HepG2 (cell line): ENCODE results near the gene FSCN2. TPM values are rescaled to one million over a fixed set of nuclear protein-coding genes. Genes with fewer than 3 reads are reported as not detected.
A peak's percentile ranks its signal among the peaks of the same experiment; 100 is the strongest.

Experiments used
- ATAC-seq: fragments of 200-7000 bp; cut with Tn5 transposase; 3 replicates; pipeline ENCODE4 v1.9.1; 2020; ENCODE audit warnings: mild to moderate bottlenecking, moderate library complexity
- BruUV-seq: library from RNA; stranded (reverse); fragments of 400-500 nt; replicated peaks from 2 replicates; lab custom pipeline; 2021; lab: Mats Ljungman, UMichigan
- CTCF ChIA-PET: fragments of 300-600 bp; formaldehyde crosslinking; extraction: SDS; loops from one replicate; lab custom pipeline; 2021; ENCODE audit warnings: low total read pairs, inconsistent platforms, low intra/inter-chr PET ratio; lab: Yijun Ruan, JAX
- POLR2A ChIA-PET: fragments of 350-600 bp; sonication (Branson Sonifier 250); formaldehyde crosslinking; loops from one replicate; lab custom pipeline; 2020; ENCODE audit warnings: antibody characterized with exemption, inconsistent platforms; lab: Yijun Ruan, JAX
- DNase-seq: peaks from one replicate; pipeline ENCODE4 v3.0.0-alpha.2; 2015; ENCODE audit warnings: low spot score
- FAIRE-seq: peaks from 3 replicates; lab custom pipeline; 2011; peaks lifted over from hg19 to GRCh38; lab: Jason Lieb, UNC
- H2AFZ ChIP-seq: one replicate; pipeline ENCODE4 v1.6.1; 2011; ENCODE audit warnings: low read length, inconsistent platforms
- H3K27ac ChIP-seq: fragments of 300-600 bp; 3 replicates; pipeline ENCODE4 v1.8.0; 2011; ENCODE audit warnings: mixed run types, mild to moderate bottlenecking, mixed read lengths, low read length, inconsistent platforms; ENCODE audit not compliant: insufficient read depth; ENCODE audit errors: extremely low read length
- H3K27me3 ChIP-seq, 2 experiments: fragments of 200-600 bp in 1 of 2; 2 replicates in 1 of 2; 3 replicates in 1 of 2; pipeline versions ENCODE4 v1.6.0 to v1.8.0; 2011; ENCODE audit warnings: low read length in 2 of 2, mild to moderate bottlenecking in 2 of 2, moderate library complexity in 2 of 2, inconsistent platforms in 1 of 2; ENCODE audit not compliant: insufficient read depth in 2 of 2, control insufficient read depth in 1 of 2
- H3K36me3 ChIP-seq, 2 experiments: fragments of 200-600 bp in 1 of 2; replicated peaks in 1 of 2; 2 replicates in 1 of 2; 3 replicates in 1 of 2; pipeline versions ENCODE4 v1.5.1 to v1.8.0; 2011; ENCODE audit warnings: low read length in 2 of 2, inconsistent platforms in 1 of 2; ENCODE audit not compliant: insufficient read depth in 2 of 2, control insufficient read depth in 1 of 2
- H3K4me1 ChIP-seq: 2 replicates; pipeline ENCODE4 v1.5.1; 2012; ENCODE audit warnings: low read length, inconsistent platforms; ENCODE audit not compliant: insufficient read depth
- H3K4me2 ChIP-seq: 2 replicates; pipeline ENCODE4 v1.6.0; 2011; ENCODE audit warnings: low read depth, low read length, inconsistent platforms
- H3K4me3 ChIP-seq, 3 experiments: fragments of 200-600 bp in 1 of 3; sonication (generic), shearing (Covaris generic) in 1 of 3; replicated peaks in 1 of 3; 2 replicates each; pipeline ENCODE4 v1.5.1; 2011 to 2016; ENCODE audit warnings: low read length in 3 of 3, inconsistent platforms in 2 of 3, low read depth in 2 of 3, mild to moderate bottlenecking in 2 of 3, control low read depth in 1 of 3, mixed read lengths in 1 of 3; ENCODE audit not compliant: insufficient read depth in 1 of 3
- H3K79me2 ChIP-seq: one replicate; pipeline ENCODE4 v1.6.1; 2011; ENCODE audit warnings: low read length, inconsistent platforms; ENCODE audit not compliant: insufficient read depth
- H3K9ac ChIP-seq: 2 replicates; pipeline ENCODE4 v1.6.0; 2011; ENCODE audit warnings: mild to moderate bottlenecking, low read depth, low read length, inconsistent platforms; ENCODE audit not compliant: insufficient read depth
- H3K9me3 ChIP-seq: 2 replicates; pipeline ENCODE4 v1.5.1; 2012; ENCODE audit warnings: mild to moderate bottlenecking, low read length
- H4K20me1 ChIP-seq: 2 replicates; pipeline ENCODE4 v1.6.0; 2011; ENCODE audit warnings: inconsistent platforms, mild to moderate bottlenecking, low read length, moderate library complexity; ENCODE audit not compliant: insufficient read depth
- ATRX ChIP-seq: sonication (generic); formaldehyde crosslinking; IDR thresholded peaks from 2 replicates; pipeline ENCODE4 v1.4.0; 2020; ENCODE audit warnings: missing genetic modification reagents, borderline replicate concordance
- CREM ChIP-seq, 2 experiments: sonication (generic) in 1 of 2; formaldehyde crosslinking in 1 of 2; IDR thresholded peaks; 2 replicates each; pipeline versions ENCODE4 v1.4.0 to v1.6.1; 2016 to 2020; ENCODE audit warnings: antibody characterized with exemption in 1 of 2, mild to moderate bottlenecking in 1 of 2, missing genetic modification reagents in 1 of 2
- DZIP1 ChIP-seq: sonication (generic); formaldehyde crosslinking; IDR thresholded peaks from 2 replicates; pipeline ENCODE4 v1.5.0; 2020; ENCODE audit warnings: mild to moderate bottlenecking, missing genetic modification reagents
- GATAD1 ChIP-seq: IDR thresholded peaks from 2 replicates; pipeline ENCODE4 v1.6.1; 2016; ENCODE audit warnings: missing genetic modification reagents, missing compliant biosample characterization
- HDAC6 ChIP-seq: fragments of 200-600 bp; sonication (generic); IDR thresholded peaks from 2 replicates; pipeline ENCODE4 v1.7.0; 2017; ENCODE audit warnings: mild to moderate bottlenecking, antibody characterized with exemption, low read length, low read depth
- HNRNPUL1 ChIP-seq: fragments of 200-400 bp; formaldehyde crosslinking; IDR thresholded peaks from 2 replicates; pipeline ENCODE4 v1.6.1; 2017; ENCODE audit warnings: low read depth, mild to moderate bottlenecking, low read length, moderate library complexity
- KDM2A ChIP-seq: sonication (generic); formaldehyde crosslinking; IDR thresholded peaks from 2 replicates; pipeline ENCODE4 v1.4.0; 2020; ENCODE audit warnings: low read depth, missing genetic modification reagents, borderline replicate concordance
- LCORL ChIP-seq, 2 experiments: fragments of 450-650 bp in 1 of 2; sonication (generic) in 1 of 2; formaldehyde crosslinking in 1 of 2; IDR thresholded peaks; 2 replicates each; pipeline versions ENCODE4 v1.5.0 to v1.6.1; 2017 to 2020; ENCODE audit warnings: antibody characterized with exemption in 1 of 2, missing genetic modification reagents in 1 of 2
- MAFK ChIP-seq, 2 experiments: IDR thresholded peaks in 1 of 2; conservative IDR thresholded peaks in 1 of 2; 2 replicates each; pipeline ENCODE4 v1.6.1; 2011; ENCODE audit warnings: improper control_type of control experiment in 2 of 2, low read length in 2 of 2
- MAX ChIP-seq: IDR thresholded peaks from 2 replicates; pipeline ENCODE4 v1.6.1; 2012; ENCODE audit warnings: inconsistent platforms
- MED1 ChIP-seq: sonication (generic); formaldehyde crosslinking; IDR thresholded peaks from 2 replicates; pipeline ENCODE4 v1.4.0; 2020; ENCODE audit warnings: missing genetic modification reagents
- STAT5B ChIP-seq: sonication (generic); formaldehyde crosslinking; IDR thresholded peaks from 2 replicates; pipeline ENCODE4 v1.4.0; 2020; ENCODE audit warnings: missing genetic modification reagents
- WIZ ChIP-seq: sonication (generic); formaldehyde crosslinking; IDR thresholded peaks from 2 replicates; pipeline ENCODE4 v1.5.1; 2020; ENCODE audit warnings: mild to moderate bottlenecking, missing genetic modification reagents
- YY1 ChIP-seq: IDR thresholded peaks from 2 replicates; pipeline ENCODE4 v1.6.1; 2011; ENCODE audit warnings: low read length, low read depth, moderate library complexity, mild to moderate bottlenecking; ENCODE audit not compliant: insufficient read depth, insufficient replicate concordance
- ZBTB43 ChIP-seq: sonication (generic); formaldehyde crosslinking; conservative IDR thresholded peaks from 2 replicates; pipeline ENCODE4 v1.4.0; 2020; ENCODE audit warnings: missing genetic modification reagents
- ZNF12 ChIP-seq: sonication (generic); formaldehyde crosslinking; IDR thresholded peaks from 2 replicates; pipeline ENCODE4 v1.5.0; 2020; ENCODE audit warnings: missing genetic modification reagents
- ZNF256 ChIP-seq: sonication (generic); formaldehyde crosslinking; conservative IDR thresholded peaks from 2 replicates; pipeline ENCODE4 v1.4.0; 2020; ENCODE audit warnings: missing genetic modification reagents
- ZNF274 ChIP-seq: sonication (generic); formaldehyde crosslinking; IDR thresholded peaks from 2 replicates; pipeline ENCODE4 v1.5.1; 2020; ENCODE audit warnings: mild to moderate bottlenecking, missing genetic modification reagents
- ZNF3 ChIP-seq: IDR thresholded peaks from 2 replicates; pipeline ENCODE4 v1.7.0; 2017; ENCODE audit warnings: inconsistent platforms
- ZNF577 ChIP-seq: sonication (generic); formaldehyde crosslinking; IDR thresholded peaks from 2 replicates; pipeline ENCODE4 v1.4.0; 2020; ENCODE audit warnings: mild to moderate bottlenecking, low read depth, missing genetic modification reagents, borderline replicate concordance
- ZNF777 ChIP-seq: sonication (generic); formaldehyde crosslinking; IDR thresholded peaks from 2 replicates; pipeline ENCODE4 v1.4.0; 2020; ENCODE audit warnings: missing genetic modification reagents
- ZNF891 ChIP-seq: sonication (generic); formaldehyde crosslinking; IDR thresholded peaks from 2 replicates; pipeline ENCODE4 v1.5.0; 2020; ENCODE audit warnings: mild to moderate bottlenecking, missing genetic modification reagents
- WGBS: methylation state at CpG from one replicate; pipeline ENCODE4 v1.1.6; 2017; ENCODE audit warnings: low lambda C conversion rate; 5-methylcytosine and 5-hydroxymethylcytosine counted together
- in situ Hi-C: cut with HindIII; loops from 2 replicates; pipeline ENCODE4 v1.10.0; 2017; ENCODE audit warnings: low pct_unique_long_range_greater_than_20kb; ENCODE audit not compliant: extremely low pct_ligation_motif_present
- intact Hi-C: fragments of 100-400 bp; cut with micrococcal nuclease; formaldehyde crosslinking; loops from one replicate; pipeline ENCODE4 v1.10.0; 2022; ENCODE audit not compliant: unreplicated experiment
- polyA plus RNA-seq, 8 experiments: library from polyadenylated mRNA; depleted of rRNA in 3 of 8; stranded (reverse) in 7 of 8; unstranded in 1 of 8; fragments of >200 nt; fragmentation: Illumina TruSeq in 4 of 8; extraction: Trizol in 4 of 8; gene quantifications; 2 replicates each; pipeline versions ENCODE4 v1.2.1 to v1.2.3, GENCODE V29; 2011 to 2016; ENCODE audit warnings: low read depth in 4 of 8, missing spikeins in 1 of 8, mixed read lengths in 1 of 8; ENCODE audit not compliant: insufficient read depth in 1 of 8
- total RNA-seq, 5 experiments: library from RNA; depleted of rRNA; stranded (reverse); fragments of >200 nt; fragmentation: Illumina TruSeq; extraction: Trizol; gene quantifications; 2 replicates each; pipeline ENCODE4 v1.2.3, GENCODE V29; 2016; ENCODE audit warnings: low read depth in 1 of 5

FSCN2 gene
- total and polyA plus RNA-seq, 2 of the 13 experiments (the other 11 are each of a cell fraction or from before 2014, with no cell fraction given): 0.09 TPM; not detected in 1

GRCh38 chr17:81508639-81509206, 19.5 kb upstream of the FSCN2 start:
- ChIA-PET CTCF (no interaction called here), POLR2A (interaction anchor here (0.6 to 3.1 kb wide), 12 partner anchors 7 to 465 kb away, joined by 3 to 16 read pairs (median 3); partner anchors contain the start of genes BAHCC1 and FAAP100)
- peaks cover 42% of the 10 kb centered on the region for H4K20me1 ChIP-seq
- intact Hi-C loops (loop anchor here (1.0 kb wide), 1 partner anchor 40 kb away; no protein-coding TSS in a partner anchor), in situ Hi-C loops (no loop called here)
- no peak overlapping the region for H3K4me3 ChIP-seq
- peak; percentile 7 for ATAC-seq
- FAIRE-seq: peak; percentile 36
- H3K27ac ChIP-seq: no peak overlapping the region
- peaks cover 0 to 5% of the 10 kb centered on the region in 2 experiments; a peak in 1 of 5 replicates for H3K27me3 ChIP-seq
- H2AFZ ChIP-seq: no peak overlapping the region
- peaks cover 45% of the 10 kb centered on the region for H3K4me1 ChIP-seq
- peaks cover 14 to 23% of the 10 kb centered on the region in 2 experiments for H3K36me3 ChIP-seq
- H3K9me3 ChIP-seq: no peaks in the 10 kb centered on the region
- no TSS peak for BruUV-seq
- H3K9ac ChIP-seq: no peak overlapping the region
- H3K4me2 ChIP-seq: no peak overlapping the region
- peak; percentile 51 for DNase-seq
- H3K79me2 ChIP-seq: peaks cover 26% of the 10 kb centered on the region
- 64% methylated on average over 10 of the region's 10 CpGs for WGBS
- TF ChIP-seq DZIP1 (no peak), ZBTB43 (CRISPR knock-in tag) (no peak), ZNF256 (CRISPR knock-in tag) (no peak), ZNF891 (CRISPR knock-in tag) (no peak), ZNF777 (0 out of 2 replicates have a peak, but pooled peaks have one; percentile 5), MAFK (conservative IDR thresholded peaks at IDR 0.05 in 1 of 2, IDR thresholded peaks at IDR 0.05 in 1 of 2; ENCODE audit: low read length in 2 of 2) (no peak), LCORL (IDR thresholded peaks at IDR 0.05) (no peak), LCORL (CRISPR knock-in tag; IDR thresholded peaks at IDR 0.05) (no peak), CREM (IDR thresholded peaks at IDR 0.05) (no peak), CREM (CRISPR knock-in tag; IDR thresholded peaks at IDR 0.05) (no peak), MAX (no peak), STAT5B (CRISPR knock-in tag) (no peak), HNRNPUL1 (no peak), YY1 (no peak), ZNF577 (CRISPR knock-in tag) (no peak), ZNF3 (CRISPR knock-in tag) (no peak), KDM2A (CRISPR knock-in tag) (peak; percentile 38; the same call in 1 of the 2 replicates), WIZ (CRISPR knock-in tag) (no peak), ATRX (CRISPR knock-in tag) (no peak), GATAD1 (CRISPR knock-in tag) (no peak), ZNF12 (no peak), ZNF274 (CRISPR knock-in tag) (no peak), MED1 (peak; percentile 19; the same call in 1 of the 2 replicates), HDAC6 (no peak)
